Tibial nerve (tissue), 4 donors: ENCODE measurements around the gene JOSD2. TPM values are rescaled to one million over a fixed set of nuclear protein-coding genes. Genes with fewer than 3 reads are reported as not detected.

Source experiments
- DNase-seq, 2 donors: peaks; one replicate each; pipeline ENCODE4 v3.0.0-alpha.2; 2019; ENCODE audit warnings: low spot score in 2 of 2
- H3K27ac ChIP-seq, 4 donors: fragments of 200-600 bp; sonication (generic) in 3 of 4; one replicate each; pipeline ENCODE4 v1.5.1; 2017 to 2019; ENCODE audit warnings: mild to moderate bottlenecking in 1 of 4
- H3K27me3 ChIP-seq, 2 donors: fragments of 200-600 bp; sonication (generic) in 1 of 2; one replicate each; pipeline versions ENCODE4 v1.5.1 to v1.6.0; 2017 to 2019
- H3K36me3 ChIP-seq, 3 donors: fragments of 200-600 bp; sonication (generic); one replicate each; pipeline ENCODE4 v1.5.1; 2018 to 2019
- H3K4me1 ChIP-seq, 4 donors: fragments of 200-600 bp; sonication (generic) in 3 of 4; one replicate each; pipeline ENCODE4 v1.5.1; 2017 to 2019
- H3K4me3 ChIP-seq, 4 donors: fragments of 200-600 bp; sonication (generic) in 3 of 4; one replicate each; pipeline ENCODE4 v1.5.1; 2017 to 2019; ENCODE audit warnings: mild to moderate bottlenecking in 1 of 4, moderate library complexity in 1 of 4
- H3K9me3 ChIP-seq, 4 donors: fragments of 200-600 bp; sonication (generic) in 3 of 4; one replicate each; pipeline ENCODE4 v1.5.1; 2017 to 2019
- EP300 ChIP-seq, 2 donors: sonication (generic); formaldehyde crosslinking; IDR thresholded peaks; one replicate each; pipeline ENCODE4 v1.6.1; 2017; ENCODE audit warnings: antibody characterized with exemption in 2 of 2, mild to moderate bottlenecking in 1 of 2
- POLR2A ChIP-seq, 2 donors: fragments of 450-650 bp; IDR thresholded peaks; one replicate each; pipeline ENCODE4 v1.6.1; 2017; ENCODE audit warnings: antibody characterized with exemption in 2 of 2, mild to moderate bottlenecking in 2 of 2, moderate library complexity in 2 of 2
- WGBS, 2 donors: methylation state at CpG; one replicate each; pipeline ENCODE4 v1.1.5; 2018; 5-methylcytosine and 5-hydroxymethylcytosine counted together
- total RNA-seq, 4 donors: library from RNA; depleted of rRNA; stranded (reverse); fragments of >200 nt; gene quantifications; one replicate each; pipeline ENCODE4 v1.1.0, GENCODE V29; 2016
- TF ChIP-seq, protein P1 (sequence below), 5 experiments: fragments of 200-600 bp in 3 of 5; fragments of 450-650 bp in 2 of 5; sonication (generic) in 3 of 5; IDR thresholded peaks; one replicate each; pipeline ENCODE4 v1.5.1; 2016 to 2019; ENCODE audit warnings: antibody characterized with exemption in 5 of 5, mild to moderate bottlenecking in 3 of 5, moderate library complexity in 2 of 5

Gene JOSD2
- total RNA-seq, 4 donors from 2014 or later, result 32.3 to 52.2 (median 38.8) TPM

- WGBS, 2 donors, result 33% methylated on average over 13 of the region's 13 CpGs
Measured at GRCh38 chr19:50460161-50460765, 50.7 kb downstream of the JOSD2 start.

GRCh38 chr19:50459638-50460037 lies 51.4 kb downstream of the JOSD2 start:
- no peak overlapping the region for H3K27ac ChIP-seq
- H3K9me3 ChIP-seq, result no peaks in the 10 kb centered on the region
- H3K27me3 ChIP-seq, result peaks cover 0 to 52% of the 10 kb centered on the region in 2 donors
- H3K4me1 ChIP-seq, result no peaks in the 10 kb centered on the region
- no peaks in the 10 kb centered on the region for H3K36me3 ChIP-seq
- DNase-seq, result no peak
- 53 to 58% methylated on average over 1 of the region's 1 CpG for WGBS, 2 donors
- no peak overlapping the region for H3K4me3 ChIP-seq
- TF ChIP-seq POLR2A (IDR thresholded peaks at IDR 0.05) (no peak), EP300 (IDR thresholded peaks at IDR 0.05) (no peak)
- TF ChIP-seq, protein P1, sequence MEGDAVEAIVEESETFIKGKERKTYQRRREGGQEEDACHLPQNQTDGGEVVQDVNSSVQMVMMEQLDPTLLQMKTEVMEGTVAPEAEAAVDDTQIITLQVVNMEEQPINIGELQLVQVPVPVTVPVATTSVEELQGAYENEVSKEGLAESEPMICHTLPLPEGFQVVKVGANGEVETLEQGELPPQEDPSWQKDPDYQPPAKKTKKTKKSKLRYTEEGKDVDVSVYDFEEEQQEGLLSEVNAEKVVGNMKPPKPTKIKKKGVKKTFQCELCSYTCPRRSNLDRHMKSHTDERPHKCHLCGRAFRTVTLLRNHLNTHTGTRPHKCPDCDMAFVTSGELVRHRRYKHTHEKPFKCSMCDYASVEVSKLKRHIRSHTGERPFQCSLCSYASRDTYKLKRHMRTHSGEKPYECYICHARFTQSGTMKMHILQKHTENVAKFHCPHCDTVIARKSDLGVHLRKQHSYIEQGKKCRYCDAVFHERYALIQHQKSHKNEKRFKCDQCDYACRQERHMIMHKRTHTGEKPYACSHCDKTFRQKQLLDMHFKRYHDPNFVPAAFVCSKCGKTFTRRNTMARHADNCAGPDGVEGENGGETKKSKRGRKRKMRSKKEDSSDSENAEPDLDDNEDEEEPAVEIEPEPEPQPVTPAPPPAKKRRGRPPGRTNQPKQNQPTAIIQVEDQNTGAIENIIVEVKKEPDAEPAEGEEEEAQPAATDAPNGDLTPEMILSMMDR (IDR thresholded peaks at IDR 0.05), result no peak

More at GRCh38 chr19:50460161-50460765, 50.7 kb downstream of the JOSD2 start:
- H3K27ac ChIP-seq, result no peak overlapping the region
- H3K9me3 ChIP-seq, result no peaks in the 10 kb centered on the region
- H3K27me3 ChIP-seq, result peaks cover 0 to 52% of the 10 kb centered on the region in 2 donors
- H3K4me3 ChIP-seq, result no peak overlapping the region
- no peaks in the 10 kb centered on the region for H3K36me3 ChIP-seq
- H3K4me1 ChIP-seq, result no peaks in the 10 kb centered on the region
- DNase-seq, result no peak
- TF ChIP-seq POLR2A (IDR thresholded peaks at IDR 0.05) (no peak), EP300 (IDR thresholded peaks at IDR 0.05) (no peak)
- TF ChIP-seq, protein P1 (IDR thresholded peaks at IDR 0.05), result no peak

DNA sequence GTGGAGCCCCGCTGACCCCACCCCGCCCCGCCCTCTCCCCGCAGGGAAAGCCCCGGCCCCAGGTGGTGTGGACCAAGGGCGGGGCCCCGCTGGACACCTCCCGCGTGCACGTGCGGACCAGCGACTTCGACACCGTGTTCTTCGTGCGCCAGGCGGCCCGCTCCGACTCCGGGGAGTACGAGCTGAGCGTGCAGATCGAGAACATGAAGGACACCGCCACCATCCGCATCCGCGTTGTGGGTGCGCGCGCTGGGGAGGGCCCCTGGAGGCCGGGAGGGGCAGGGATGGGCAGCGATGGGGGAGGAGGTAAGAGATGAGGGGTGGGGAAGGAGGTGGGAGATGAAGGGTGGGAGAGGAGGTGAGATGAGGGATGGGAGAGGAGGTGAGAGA lies 51.9 kb downstream of the JOSD2 start:
- Histone ChIP-seq H3K27me3 (peaks cover 0 to 47% of the 10 kb centered on the region in 2 donors), H3K4me1 (no peaks in the 10 kb centered on the region), H3K36me3 (no peaks in the 10 kb centered on the region), H3K27ac (no peak overlapping the region), H3K9me3 (no peaks in the 10 kb centered on the region), H3K4me3 (no peak overlapping the region)
- no peak for DNase-seq
- TF ChIP-seq, protein P1 (IDR thresholded peaks at IDR 0.05), result no peak
- no peak for TF ChIP-seq EP300 (IDR thresholded peaks at IDR 0.05)
- TF ChIP-seq POLR2A (IDR thresholded peaks at IDR 0.05), result no peak
- WGBS, 2 donors, result 51 to 73% methylated on average over 17 to 27 of the region's 32 CpGs

DNA sequence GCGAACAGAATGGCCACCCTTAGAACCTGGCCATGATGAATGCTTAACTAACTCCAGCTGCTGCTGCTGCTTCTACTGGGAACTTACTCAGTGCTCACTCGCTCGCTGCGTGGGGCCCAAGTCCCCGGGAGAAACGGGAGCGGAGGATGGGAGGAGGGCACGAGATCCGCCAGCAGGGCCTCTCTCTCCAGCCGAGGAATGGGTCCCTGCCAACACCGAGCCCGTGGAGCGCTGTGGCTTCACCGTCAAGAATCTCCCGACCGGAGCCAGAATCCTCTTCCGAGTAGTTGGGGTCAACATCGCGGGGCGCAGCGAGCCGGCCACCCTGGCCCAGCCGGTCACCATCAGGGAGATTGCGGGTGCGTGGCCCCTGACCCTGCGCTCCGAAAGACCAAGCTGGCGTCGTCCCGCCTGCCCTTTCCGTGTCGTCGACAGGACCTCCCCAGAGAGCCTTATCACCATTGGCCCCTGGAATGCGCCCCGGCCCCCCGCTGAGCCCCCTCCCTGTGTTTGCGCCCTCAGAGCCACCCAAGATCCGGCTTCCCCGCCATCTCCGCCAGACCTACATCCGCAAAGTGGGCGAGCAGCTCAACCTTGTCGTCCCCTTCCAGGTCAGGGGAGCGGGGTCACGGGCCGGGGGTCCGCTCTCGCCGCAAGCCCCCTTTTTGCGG lies 52.5 kb downstream of the JOSD2 start:
- Histone ChIP-seq H3K4me3 (no peak overlapping the region), H3K4me1 (no peaks in the 10 kb centered on the region), H3K27me3 (peaks cover 0 to 47% of the 10 kb centered on the region in 2 donors), H3K27ac (no peak overlapping the region), H3K9me3 (no peaks in the 10 kb centered on the region), H3K36me3 (no peaks in the 10 kb centered on the region)
- DNase-seq, result no peak
- TF ChIP-seq POLR2A (IDR thresholded peaks at IDR 0.05), result no peak
- no peak for TF ChIP-seq EP300 (IDR thresholded peaks at IDR 0.05)
- TF ChIP-seq, protein P1 (IDR thresholded peaks at IDR 0.05), result no peak
- WGBS, 2 donors, result 36 to 53% methylated on average over 42 to 50 of the region's 50 CpGs

- WGBS, 2 donors, result 85 to 89% methylated on average over 5 of the region's 5 CpGs
Measured at GRCh38 chr19:50457300-50457699, 53.7 kb downstream of the JOSD2 start.

More at GRCh38 chr19:50457300-50457699, 53.7 kb downstream of the JOSD2 start:
- no peak for TF ChIP-seq EP300 (IDR thresholded peaks at IDR 0.05)
- TF ChIP-seq, protein P1 (IDR thresholded peaks at IDR 0.05), result no peak
- no peak for TF ChIP-seq POLR2A (IDR thresholded peaks at IDR 0.05)
- no peak overlapping the region for H3K4me3 ChIP-seq
- H3K9me3 ChIP-seq, result no peaks in the 10 kb centered on the region
- H3K36me3 ChIP-seq, result no peaks in the 10 kb centered on the region
- DNase-seq, result no peak
- no peak overlapping the region for H3K27ac ChIP-seq
- peaks cover 0 to 53% of the 10 kb centered on the region in 2 donors for H3K27me3 ChIP-seq
- no peaks in the 10 kb centered on the region for H3K4me1 ChIP-seq
